Stimulated activated CD4-positive, alpha-beta T cell treated with anti-CD3 and anti-CD28 coated beads, Interleukin-12 subunit alpha, Interleukin-12 subunit beta, amount 100 ng/mL, for 4 hours (primary cell): ENCODE data around the gene A3GALT2.

ENCODE experiments used
- DNase-seq: peaks from one replicate; pipeline ENCODE4 v3.0.0-alpha.2; 2020

Gene A3GALT2

DNA sequence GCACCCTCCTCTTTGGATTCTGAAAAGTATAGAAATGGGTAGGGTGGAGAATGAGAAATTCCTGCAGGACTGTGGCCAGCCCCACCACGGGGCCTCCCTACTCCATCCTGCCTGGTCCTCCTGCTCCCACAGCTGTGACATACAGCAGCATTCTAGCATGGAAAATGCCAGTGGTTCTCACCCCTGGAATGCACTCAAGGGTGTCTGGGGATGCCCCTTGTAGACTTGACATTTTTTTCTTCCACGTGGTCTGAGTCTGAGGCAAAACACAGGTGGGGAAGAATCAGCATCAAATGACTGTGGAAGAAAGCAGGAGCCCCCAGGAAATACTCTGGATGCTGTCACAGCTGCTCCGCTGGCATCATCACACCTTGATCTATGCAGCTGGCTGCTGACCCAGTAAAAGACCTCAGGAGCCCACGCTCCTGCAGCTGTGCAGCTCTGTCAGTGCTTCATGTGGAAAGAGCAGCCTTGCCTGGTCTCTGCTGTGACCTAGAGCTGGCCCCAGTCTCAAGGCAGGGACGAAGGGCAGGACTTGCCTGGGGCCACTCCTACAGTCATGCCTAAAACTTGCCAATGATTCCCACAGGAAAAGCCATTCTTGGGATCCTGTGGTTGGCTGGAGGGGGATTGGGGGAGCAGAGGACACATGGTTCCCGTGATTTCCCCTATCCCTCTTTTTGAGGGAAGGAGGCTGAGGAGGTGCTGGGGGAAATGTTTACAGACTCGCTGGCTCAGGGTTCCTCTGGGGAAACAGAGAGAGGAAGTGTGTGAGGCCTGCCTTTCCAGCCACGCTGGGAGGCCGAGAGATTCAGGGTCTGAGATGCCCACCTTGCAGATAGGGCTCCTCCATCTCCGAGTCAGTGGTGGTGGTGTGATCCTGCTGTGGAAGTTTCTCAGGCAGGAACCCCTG is 10.8 kb upstream of the A3GALT2 start:
- DNase-seq: no peak

DNA sequence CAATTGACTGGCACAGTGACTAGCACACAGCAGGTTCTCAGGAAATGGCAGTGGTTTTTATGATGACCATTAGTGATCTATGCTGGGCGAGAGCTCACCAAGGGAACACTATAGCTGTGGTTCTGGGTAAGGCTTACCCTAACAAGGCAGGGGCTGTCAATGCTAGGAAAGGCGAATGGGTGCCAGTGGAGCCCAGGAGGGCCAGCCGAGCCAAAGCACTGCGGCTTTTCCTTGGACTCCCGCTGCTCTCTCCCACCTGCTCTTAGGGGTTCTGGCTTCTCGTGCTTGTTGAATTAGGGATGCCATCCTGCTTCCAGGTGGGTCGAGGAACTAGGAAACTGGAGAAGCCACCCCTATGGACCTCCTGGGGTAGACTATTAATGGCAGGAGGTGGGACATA is 10.0 kb upstream of the A3GALT2 start:
- no peak for DNase-seq

DNA sequence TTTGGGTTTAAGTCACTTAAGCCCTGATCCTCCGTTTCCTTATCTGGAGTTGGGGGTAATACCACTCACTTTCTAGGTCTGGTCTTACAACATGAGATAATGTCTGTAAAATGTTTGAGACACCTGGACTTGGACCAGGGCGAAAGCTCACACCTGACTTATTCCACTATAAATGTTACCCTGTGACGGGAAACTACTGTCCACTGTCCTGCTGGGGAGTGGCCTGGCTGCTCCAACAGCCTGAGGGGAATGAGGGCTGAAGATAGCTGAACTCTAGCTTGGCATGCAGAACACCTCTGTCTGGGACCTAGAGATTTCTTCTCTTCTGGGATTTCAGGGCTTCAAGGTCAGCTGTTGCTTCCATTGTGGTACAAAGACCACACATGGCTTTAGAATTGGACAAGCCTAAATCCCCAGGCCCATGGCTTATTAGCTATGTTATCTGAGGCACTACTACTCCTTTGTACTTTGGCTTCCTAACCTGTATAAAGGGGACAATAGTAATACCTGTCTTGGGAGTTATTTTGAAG is 9.5 kb upstream of the A3GALT2 start:
- no peak for DNase-seq

- DNase-seq: no peak
Measured at GRCh38 chr1:33329600-33330305, 8.9 kb upstream of the A3GALT2 start.

- DNase-seq: no peak
Measured at GRCh38 chr1:33328817-33329216, 7.9 kb upstream of the A3GALT2 start.

GRCh38 chr1:33327587-33328325 is 6.9 kb upstream of the A3GALT2 start:
- DNase-seq: no peak

GRCh38 chr1:33326785-33327184 is 5.9 kb upstream of the A3GALT2 start:
- DNase-seq: no peak

DNA sequence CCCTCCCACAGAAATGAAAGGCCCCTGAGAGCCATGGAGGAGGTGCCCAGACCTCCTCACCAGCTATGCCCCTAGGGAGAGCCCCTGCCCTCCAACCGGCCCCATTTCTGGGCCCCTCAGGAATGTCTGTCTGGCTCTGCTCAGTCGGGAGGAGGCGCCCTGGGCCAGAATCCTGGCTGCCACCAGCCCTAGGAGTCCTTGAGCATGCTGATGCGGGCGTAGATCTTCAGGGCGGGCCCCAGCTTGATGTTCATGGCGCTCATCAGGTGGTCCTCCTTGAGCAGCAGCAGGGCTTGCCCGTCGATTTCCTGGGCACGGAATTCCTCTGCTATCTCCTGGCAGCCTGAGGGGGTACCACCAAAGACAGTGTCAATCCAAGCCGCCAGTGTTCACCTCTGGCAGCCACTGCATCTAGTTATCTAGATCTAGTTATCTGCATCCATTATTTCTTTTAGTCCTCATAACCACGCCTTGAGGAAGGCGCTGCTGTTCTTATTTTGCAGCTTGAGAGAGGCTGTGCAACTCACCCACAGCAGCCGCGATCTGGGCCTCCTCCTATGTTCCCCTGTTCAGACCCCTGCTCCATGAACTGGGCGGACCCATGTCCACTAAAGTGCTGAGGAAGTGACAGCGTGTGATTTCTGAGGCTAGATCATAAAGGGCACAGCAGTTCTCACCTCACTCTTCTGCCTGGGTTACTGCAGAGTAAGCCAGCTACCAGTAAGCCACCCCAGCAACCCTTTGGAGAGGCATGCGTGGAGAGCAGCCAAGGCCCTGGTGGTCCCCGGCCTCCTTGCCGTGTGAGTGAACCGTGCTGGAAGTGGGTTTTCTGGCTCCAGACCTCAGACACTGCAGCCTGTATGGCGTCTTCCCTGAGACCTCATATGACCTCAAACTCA is 4.0 kb upstream of the A3GALT2 start:
- no peak for DNase-seq

DNA sequence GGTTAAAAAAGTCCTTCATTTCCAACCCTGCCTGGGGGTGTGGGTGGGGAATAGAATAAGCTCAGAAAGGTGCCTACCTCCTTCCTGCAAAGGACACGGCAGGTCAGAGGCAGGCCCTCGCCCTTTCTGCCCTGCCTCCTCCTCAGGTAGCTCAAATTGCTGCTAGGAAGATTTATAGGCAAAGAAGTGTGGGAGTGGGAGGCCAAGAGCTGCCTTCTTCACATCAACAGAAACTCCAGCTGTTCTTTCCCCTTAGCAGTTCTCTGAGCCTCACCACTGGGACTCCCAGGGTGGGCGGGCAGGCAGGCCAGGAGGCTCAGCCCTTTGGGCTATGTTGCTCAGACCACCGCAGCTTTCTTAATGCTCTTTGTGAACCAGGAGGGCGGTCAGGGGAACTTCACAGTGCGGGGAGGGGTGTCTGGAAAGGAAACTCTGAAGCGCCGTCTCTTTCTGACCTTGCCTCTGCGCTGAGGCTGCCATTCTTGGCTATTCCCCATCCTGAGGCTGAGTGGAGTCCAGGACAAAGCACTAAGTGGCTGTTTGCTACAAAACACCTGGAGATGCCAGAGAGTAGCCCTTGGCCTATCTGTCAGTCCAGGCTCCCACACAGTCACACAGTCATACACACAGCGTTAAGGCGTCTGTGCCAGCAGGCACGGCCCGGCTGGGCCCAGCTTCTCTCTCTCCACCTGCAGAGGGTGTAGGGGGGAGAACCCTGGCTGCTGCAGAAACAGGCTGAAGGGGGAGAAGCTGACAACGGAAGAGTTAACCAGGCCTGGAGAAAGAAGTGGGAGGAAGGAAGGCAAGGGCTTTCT is 3.0 kb upstream of the A3GALT2 start:
- DNase-seq: no peak

DNA sequence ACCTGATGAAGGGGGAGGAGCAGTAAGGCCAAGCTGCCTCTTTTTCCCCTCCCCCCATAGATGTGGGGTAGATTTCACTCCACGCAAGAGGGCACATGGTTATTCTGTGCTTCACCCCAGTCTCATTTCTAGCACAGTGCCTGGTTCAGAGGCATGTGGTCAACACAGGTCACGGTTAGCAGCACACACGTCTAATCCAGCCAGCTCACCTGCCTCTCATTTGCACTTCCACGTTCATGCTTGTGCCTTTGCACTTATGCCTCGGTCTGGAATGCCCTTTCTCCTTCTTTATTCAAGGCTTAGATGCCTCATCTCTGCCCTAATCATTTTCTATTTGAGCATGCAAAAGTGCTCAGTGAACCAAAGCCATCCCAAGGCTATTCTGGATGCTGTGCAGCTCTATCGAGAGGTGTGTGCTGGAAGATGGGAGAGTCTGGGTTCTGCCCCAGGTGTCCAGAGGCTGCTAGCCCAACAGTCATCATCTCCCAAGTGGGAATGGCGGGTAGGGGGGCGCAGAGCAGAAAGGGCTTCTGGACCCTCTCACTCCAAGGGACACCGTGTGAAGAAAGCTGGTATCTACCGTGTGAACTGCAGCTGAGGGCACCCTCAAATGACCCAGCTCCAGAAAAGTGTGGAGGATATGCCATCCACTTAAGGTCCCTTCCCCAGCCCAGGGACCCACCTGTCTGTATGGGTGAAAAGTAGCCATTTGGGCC is 2.1 kb upstream of the A3GALT2 start:
- no peak for DNase-seq

- no peak for DNase-seq
Measured at GRCh38 chr1:33322109-33322508, 1.2 kb upstream of the A3GALT2 start.

GRCh38 chr1:33321178-33321577 is 280 bp upstream of the A3GALT2 start:
- no peak for DNase-seq

DNA sequence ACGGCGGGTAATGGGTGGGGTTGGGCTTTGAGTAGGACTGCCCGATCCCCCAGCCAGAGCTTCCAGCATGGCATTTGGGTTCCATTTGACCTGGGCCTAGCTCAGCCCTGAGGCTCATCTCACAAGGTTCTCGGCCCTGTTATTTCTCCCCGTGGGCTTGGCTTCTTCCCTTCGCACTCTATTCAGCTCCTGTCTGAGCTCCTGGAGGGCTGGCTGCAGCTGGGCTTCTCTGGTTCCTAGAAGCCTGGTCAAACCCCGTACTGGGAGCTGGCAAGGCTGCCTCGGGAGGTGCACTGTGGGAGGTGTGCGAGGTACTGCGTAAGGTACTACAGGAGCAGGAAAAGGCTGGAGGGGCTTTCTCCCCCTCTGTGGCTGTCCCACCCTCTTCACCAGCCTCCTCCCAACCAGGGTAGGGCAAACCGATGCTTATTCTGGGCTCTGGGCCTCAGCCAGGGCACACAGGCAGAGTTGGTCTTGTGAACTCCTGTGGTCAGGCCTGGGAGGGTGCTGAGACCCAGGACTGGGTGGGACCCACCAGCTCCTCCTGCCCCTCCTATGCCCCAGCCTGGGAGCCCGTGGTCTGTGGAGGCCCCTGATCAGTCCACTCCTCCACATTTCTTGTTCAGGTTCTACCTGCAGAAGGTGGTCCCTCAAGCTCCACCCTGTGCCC is 814 bp downstream of the A3GALT2 start:
- DNase-seq: no peak

- no peak for DNase-seq
Measured at GRCh38 chr1:33319186-33319948, 1.5 kb downstream of the A3GALT2 start.

DNA sequence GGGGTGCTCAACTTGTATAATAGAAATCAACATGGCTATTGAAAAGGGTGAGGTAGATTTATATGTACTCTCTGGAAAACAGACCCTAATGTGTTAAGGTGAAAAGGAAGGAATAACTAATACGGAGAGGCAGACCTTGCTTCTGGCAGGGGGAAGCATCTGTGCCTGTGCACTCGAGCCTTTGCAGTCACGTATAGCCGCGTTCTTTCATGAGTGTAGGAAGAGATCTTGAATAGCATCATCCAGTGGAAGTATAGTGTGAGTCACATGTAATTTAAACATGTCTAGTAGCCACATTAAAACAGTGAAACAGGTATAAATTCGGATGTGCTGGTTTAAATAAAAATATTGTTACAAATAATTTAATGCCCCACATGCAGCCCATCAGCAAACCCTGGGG is 3.0 kb downstream of the A3GALT2 start:
- DNase-seq: no peak

DNA sequence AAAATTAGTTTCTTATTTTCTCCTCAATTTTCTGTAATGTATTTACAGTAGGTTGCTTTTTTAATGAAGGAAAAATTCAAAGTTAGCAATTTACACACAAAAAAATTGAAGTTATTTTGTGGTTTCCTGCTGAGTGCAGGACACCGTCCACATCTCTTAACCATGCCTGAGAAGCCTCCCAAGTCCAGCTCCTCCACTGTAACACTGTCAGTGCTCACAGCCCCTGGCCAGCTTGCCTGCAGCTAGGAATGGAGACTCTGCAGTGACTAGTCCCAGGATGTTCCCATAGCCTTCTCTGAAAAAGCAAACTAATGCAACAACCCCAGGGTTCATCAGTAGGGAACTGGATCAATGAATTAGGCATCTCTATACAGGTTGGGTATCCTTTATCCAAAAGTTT is 3.5 kb downstream of the A3GALT2 start:
- no peak for DNase-seq

- no peak for DNase-seq
Measured at GRCh38 chr1:33316601-33317000, 4.3 kb downstream of the A3GALT2 start.

DNA sequence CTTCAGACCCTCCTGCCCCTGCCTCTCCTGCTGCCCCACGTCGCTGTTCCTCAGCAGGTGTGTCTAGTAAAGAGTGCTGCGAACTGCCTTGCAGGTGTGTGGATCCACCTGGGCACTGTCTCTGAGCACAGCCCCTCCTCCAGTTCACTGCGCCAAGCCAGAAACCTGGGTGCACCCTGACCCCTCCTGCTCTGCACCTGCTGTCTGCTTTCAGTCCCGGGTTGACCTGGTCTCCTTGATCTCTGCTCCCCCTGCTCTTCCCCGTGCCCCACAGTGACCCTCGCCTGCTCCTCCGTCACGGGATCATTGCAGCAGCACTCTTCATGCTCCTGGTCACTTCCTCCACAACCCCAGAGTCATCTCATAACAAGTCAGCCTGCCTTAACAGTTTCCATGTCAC is 6.5 kb downstream of the A3GALT2 start:
- DNase-seq: no peak

- DNase-seq: no peak
Measured at GRCh38 chr1:33312413-33312749, 8.5 kb downstream of the A3GALT2 start.
